Stimulated activated CD4-positive, alpha-beta T cell treated with anti-CD3 and anti-CD28 coated beads, Interleukin-1b, Interleukin-23, amount 100 ng/mL, for 1 hour (primary cell): ENCODE measurements around the gene TMEM121.
A peak's percentile ranks its signal among the peaks of the same experiment; 100 is the strongest.
"Not testable (repeated sequence)": the region's sequence is repeated elsewhere in the genome, so short reads cannot be mapped to it uniquely, and the experiment has no call there.

Experiments used
- DNase-seq, 2 donors: peaks; one replicate each; pipeline ENCODE4 v3.0.0-alpha.2; 2020; ENCODE audit warnings: low read depth in 2 of 2

TMEM121 gene

GRCh38 chr14:105528586-105529318, 2.4 kb downstream of the TMEM121 start:
- DNase-seq = no peak

DNA sequence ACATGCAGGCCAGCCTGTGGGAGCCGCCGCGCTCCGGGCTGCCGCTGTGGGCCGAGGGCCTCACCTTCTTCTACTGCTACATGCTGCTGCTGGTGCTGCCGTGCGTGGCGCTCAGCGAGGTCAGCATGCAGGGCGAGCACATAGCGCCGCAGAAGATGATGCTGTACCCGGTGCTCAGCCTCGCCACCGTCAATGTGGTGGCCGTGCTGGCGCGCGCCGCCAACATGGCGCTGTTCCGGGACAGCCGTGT, 2.9 kb downstream of the TMEM121 start:
- no peak for DNase-seq

- no peak for DNase-seq
Measured at GRCh38 chr14:105529569-105530284, 3.3 kb downstream of the TMEM121 start.

GRCh38 chr14:105530285-105531087, 4.1 kb downstream of the TMEM121 start:
- no peak for DNase-seq

DNA sequence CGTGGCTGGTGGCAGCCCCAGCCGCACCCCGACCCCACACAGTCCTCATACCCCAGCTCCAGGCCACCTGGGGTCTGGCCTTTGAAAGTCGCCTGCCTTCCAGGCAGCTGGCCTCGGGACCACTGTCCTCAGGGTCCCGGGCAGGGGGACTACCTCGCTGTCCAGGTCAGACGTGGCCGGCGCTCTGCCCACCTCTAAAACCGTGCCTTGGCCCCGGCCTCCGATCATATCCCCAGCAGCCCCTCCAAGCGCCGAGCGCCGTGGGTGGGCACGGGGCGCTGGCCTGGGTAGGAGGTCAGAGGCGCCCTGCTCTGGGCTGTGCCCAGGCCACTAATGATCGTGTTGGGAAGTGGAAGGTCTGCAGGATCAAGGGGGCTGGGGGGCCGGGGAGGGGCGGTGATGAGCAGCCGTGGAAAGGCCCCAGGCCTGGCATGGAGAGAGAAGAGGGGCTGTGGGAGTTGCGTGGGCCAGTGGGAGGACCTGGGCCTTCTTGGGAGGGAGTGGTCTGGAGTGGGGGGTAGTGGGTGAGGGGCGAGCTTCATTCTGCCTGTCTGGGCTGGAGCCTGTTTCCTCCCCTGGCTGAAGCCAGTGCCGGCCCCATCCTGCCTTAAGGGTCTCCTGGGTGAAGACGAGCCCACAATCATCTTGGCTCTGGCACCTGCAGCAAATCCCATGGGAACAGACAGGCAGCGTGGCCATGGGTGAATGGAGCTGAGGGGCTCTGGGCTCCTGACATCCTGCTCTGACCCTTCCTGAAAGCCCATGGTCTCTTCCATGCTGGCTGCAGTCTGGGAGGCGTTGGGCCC, 4.9 kb downstream of the TMEM121 start:
- DNase-seq = no peak

GRCh38 chr14:105531894-105532623, 5.7 kb downstream of the TMEM121 start:
- DNase-seq = no peak

GRCh38 chr14:105532735-105533141, 6.4 kb downstream of the TMEM121 start:
- DNase-seq = no peak

- DNase-seq = no peak
Measured at GRCh38 chr14:105533391-105533790, 7.0 kb downstream of the TMEM121 start.

DNA sequence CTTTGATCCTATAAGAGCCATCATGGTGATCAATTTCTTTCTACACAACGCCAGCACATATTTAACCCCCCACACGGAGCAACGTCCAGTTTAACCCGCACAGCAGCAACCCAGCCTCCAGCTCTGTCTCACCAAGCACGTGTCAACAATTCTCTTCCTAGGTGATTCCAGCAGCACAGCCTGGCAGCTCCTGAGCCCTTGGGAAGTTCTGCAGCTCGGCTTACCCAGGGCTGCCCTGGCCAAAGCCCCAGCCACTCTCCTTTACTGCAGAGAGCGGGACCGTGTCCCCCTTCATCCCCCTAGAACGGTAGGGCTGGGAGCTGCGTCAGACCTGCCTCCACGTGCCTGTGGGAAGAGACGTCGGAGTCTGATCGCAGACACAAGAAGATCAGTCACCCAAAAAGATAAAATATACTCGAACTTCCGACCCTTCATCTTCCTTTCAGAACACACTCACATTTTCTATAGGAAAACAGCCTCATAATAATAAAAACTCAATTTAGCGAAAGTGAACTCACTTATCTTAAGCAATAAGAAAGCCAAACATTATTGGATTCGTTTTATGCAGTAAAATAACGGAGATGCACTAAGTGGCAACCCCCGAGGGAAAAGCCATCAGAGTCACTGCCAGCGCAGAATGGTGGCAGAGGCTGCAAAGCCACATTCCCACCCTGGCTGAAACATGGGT, 7.6 kb downstream of the TMEM121 start:
- DNase-seq = no peak

GRCh38 chr14:105534586-105534985, 8.2 kb downstream of the TMEM121 start:
- no peak for DNase-seq

DNA sequence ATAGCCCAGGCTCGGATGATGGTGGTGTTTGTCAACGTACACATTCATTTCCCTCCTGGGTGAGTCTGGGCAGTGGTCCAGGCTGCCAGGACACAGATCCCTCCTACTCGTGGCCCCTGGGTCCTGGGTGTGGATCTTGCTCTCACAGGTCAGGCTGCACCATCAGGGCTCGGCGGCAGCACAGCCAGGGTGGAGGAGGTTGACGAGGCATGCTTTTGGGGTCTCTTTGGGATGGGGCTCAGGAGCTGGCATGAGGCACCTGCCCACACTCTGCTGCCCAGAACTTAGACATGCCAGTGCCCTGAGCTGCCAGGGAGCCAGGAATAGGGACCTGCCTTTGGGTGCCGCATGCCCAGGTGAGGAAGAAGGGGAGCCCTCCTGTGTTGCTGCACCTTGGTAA, 9.7 kb downstream of the TMEM121 start:
- no peak for DNase-seq

DNA sequence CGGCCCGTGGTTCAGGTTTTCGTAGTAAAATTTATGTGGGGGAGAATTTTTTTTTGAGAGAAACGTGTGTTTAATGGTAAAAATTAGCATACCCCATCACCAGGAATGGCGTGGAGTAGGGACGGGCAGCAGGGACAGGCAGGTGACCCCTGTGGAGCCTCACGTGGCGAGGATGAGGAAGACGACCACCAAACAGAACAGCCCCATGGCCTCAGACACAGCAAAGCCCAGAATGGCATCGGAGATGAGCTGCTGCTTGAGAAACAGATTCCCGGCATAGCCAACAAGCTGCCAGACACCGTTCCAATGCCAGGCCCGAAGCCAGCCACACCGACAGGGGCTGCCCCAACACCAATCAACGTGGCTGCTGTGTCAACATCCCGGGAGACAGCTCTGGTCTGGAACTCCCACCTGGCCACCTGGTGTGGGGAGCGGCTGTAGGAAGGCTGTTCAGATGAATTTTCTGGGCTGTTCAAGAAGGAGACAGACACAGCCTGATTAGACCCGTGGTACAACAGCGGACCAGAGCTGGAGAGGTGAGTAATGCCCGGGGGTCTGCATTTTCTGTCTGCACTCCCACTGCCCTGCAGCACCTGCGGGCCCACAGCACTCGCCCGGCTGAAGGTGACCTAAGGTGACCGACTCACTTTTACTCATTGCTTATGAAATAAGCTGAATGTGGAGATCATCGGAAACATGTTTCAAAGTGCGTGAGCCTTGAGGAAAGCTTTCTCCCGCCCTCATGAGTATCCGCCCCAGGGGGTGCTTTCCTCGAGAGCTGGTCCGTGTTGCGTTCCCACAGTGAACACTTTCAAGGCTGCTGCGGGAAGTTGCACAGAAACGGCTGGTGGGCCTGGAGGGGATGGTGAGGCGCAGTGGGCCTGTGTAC, 10.6 kb downstream of the TMEM121 start:
- no peak for DNase-seq

- peak; percentile 32 to 56 for DNase-seq
Measured at GRCh38 chr14:105537580-105538474, 11.4 kb downstream of the TMEM121 start.

- no peak for DNase-seq
Measured at GRCh38 chr14:105538481-105539049, 12.2 kb downstream of the TMEM121 start.

- no peak for DNase-seq
Measured at GRCh38 chr14:105540811-105541210, 14.4 kb downstream of the TMEM121 start.

DNA sequence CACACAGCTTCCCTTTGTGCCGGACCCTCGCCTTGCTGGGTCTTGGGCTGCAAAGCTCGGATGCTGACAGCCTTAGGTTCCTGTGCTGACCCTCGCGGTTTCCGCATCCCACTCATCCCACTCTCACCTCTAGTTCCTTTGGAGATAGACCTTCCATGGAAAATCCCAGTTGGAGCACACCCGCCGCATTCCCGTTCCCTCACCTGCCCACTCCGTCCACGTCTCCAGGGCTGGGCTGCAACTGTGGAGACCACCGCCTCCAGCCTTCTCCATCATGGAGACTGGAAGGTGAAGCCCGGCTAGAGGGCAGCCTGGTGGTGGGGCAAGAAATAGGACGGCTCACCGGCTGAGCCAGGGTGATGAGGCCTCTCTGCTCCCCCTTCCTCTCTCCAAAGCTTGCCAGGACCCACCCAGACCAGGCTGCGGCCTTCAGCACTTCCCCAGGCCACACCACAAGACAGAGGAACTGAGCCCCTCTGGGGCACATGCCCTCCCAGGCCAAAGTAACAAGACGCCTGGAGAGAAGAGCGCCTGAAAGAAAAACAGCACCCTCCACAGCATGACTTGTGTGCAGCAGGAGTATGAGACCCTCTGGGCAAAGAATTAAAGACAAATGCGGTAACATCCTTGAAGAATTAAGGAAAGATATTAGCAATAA, 15.0 kb downstream of the TMEM121 start:
- no peak for DNase-seq

DNA sequence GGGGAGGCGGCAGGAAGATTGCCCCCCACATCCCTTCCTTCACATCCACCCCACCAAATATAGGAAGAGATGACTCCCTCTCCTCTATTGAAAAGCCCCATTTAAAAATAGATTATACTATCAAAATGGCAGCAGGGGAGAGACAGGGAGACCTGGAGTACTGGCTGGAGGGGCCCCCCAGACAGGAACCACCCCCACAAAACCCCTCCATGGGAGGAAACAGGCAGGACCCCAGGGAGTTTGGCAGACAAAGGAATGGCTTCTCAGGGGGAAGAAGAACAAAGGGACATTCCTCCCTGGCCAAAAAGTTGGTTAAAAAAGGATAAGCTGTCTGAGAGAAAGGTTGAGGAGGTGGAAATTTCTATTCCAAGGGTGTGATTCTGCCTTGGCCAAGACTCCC, 19.3 kb downstream of the TMEM121 start:
- DNase-seq = not testable (repeated sequence)

DNA sequence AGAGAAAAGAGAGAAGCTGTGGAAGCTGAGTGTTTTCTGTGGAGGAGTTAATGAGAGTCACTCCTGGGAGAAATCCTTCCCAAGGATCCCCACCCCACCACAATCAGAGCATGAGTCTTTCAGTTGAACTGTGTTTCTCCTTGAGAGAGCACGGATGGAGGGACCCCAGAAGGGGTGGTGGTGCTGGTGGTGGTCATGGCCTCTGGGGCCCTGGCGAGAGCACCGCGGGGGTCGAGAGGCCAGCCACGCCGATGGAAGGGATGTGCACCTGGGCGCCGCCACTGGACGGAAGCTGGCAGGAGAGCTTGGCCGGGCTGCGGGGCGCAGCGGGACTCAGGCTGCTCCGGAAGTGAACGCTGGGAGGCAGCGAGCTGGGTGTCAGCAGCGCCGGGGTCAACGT, 20.0 kb downstream of the TMEM121 start:
- DNase-seq = not testable (repeated sequence)
